SK-N-SH treated with all-trans-retinoic acid at 6 μM for 48 hours (cell line): ENCODE results near the gene AMOTL2.

ENCODE experiments used
- ARNTL ChIP-seq: fragments of 450-650 bp; formaldehyde crosslinking; IDR thresholded peaks from 2 replicates; pipeline ENCODE4 v1.5.0; 2020; ENCODE audit warnings: low read depth, mild to moderate bottlenecking, moderate library complexity, borderline replicate concordance
- BACH2 ChIP-seq: fragments of 250-450 bp; sonication (Bioruptor Pico); IDR thresholded peaks from 2 replicates; pipeline ENCODE4 v1.9.0; 2021; ENCODE audit warnings: mild to moderate bottlenecking, borderline replicate concordance
- CSDC2 ChIP-seq: fragments of 250-450 bp; sonication (Bioruptor Pico); IDR thresholded peaks from 2 replicates; pipeline ENCODE4 v1.5.0; 2020; ENCODE audit warnings: mild to moderate bottlenecking, moderate library complexity
- OSR1 ChIP-seq: fragments of 250-450 bp; sonication (Bioruptor Pico); IDR thresholded peaks from 2 replicates; pipeline ENCODE4 v1.8.0; 2022; ENCODE audit warnings: moderate library complexity, mild to moderate bottlenecking, inconsistent platforms
- PATZ1 ChIP-seq: fragments of 250-450 bp; sonication (Bioruptor Pico); IDR thresholded peaks from 2 replicates; pipeline ENCODE4 v1.8.0; 2020; ENCODE audit warnings: mild to moderate bottlenecking, moderate library complexity, borderline replicate concordance
- RARB ChIP-seq: fragments of 250-450 bp; sonication (Bioruptor Pico); IDR thresholded peaks from 2 replicates; pipeline ENCODE4 v1.8.0; 2021; ENCODE audit warnings: mild to moderate bottlenecking, moderate library complexity
- TOX ChIP-seq: fragments of 250-450 bp; sonication (Bioruptor Pico); IDR thresholded peaks from 2 replicates; pipeline ENCODE4 v1.8.0; 2021; ENCODE audit warnings: mild to moderate bottlenecking, moderate library complexity, borderline replicate concordance
- ZFP30 ChIP-seq: fragments of 450-650 bp; formaldehyde crosslinking; IDR thresholded peaks from 2 replicates; pipeline ENCODE4 v1.5.0; 2022; ENCODE audit warnings: mild to moderate bottlenecking, moderate library complexity
- TF ChIP-seq, protein P1 (sequence below): fragments of 250-450 bp; sonication (Bioruptor Pico); IDR thresholded peaks from 2 replicates; pipeline ENCODE4 v1.5.0; 2020; ENCODE audit warnings: mild to moderate bottlenecking, moderate library complexity
- TF ChIP-seq, protein P2 (sequence below): fragments of 250-450 bp; sonication (Bioruptor Pico); IDR thresholded peaks from 2 replicates; pipeline ENCODE4 v1.8.0; 2021; ENCODE audit warnings: low read depth, mild to moderate bottlenecking, moderate library complexity, borderline replicate concordance

DNA sequence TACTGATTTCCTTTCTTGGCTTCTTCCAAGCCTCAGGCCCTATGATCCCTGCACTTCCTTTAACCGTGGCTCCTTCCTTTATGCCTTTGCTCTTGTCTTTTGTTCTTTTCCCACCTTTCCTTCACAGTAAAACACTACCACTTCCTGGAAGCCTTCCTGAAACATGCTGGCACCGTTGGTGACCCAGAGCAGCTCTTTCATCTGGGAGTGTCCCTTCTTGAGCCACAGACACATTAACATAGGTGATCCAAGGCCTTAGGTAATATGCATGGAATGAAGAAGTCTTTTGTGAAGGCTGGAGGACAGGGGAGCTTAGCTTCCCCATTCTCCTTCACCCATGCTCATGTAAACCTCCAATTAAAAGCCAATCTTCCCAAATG is 39.4 kb downstream of the AMOTL2 start:
- TF ChIP-seq ZFP30 (CRISPR knock-in tag): no peak
- no peak for TF ChIP-seq RARB (CRISPR knock-in tag)
- no peak for TF ChIP-seq CSDC2 (CRISPR knock-in tag)
- TF ChIP-seq OSR1 (CRISPR knock-in tag): no peak
- TF ChIP-seq, protein P1, sequence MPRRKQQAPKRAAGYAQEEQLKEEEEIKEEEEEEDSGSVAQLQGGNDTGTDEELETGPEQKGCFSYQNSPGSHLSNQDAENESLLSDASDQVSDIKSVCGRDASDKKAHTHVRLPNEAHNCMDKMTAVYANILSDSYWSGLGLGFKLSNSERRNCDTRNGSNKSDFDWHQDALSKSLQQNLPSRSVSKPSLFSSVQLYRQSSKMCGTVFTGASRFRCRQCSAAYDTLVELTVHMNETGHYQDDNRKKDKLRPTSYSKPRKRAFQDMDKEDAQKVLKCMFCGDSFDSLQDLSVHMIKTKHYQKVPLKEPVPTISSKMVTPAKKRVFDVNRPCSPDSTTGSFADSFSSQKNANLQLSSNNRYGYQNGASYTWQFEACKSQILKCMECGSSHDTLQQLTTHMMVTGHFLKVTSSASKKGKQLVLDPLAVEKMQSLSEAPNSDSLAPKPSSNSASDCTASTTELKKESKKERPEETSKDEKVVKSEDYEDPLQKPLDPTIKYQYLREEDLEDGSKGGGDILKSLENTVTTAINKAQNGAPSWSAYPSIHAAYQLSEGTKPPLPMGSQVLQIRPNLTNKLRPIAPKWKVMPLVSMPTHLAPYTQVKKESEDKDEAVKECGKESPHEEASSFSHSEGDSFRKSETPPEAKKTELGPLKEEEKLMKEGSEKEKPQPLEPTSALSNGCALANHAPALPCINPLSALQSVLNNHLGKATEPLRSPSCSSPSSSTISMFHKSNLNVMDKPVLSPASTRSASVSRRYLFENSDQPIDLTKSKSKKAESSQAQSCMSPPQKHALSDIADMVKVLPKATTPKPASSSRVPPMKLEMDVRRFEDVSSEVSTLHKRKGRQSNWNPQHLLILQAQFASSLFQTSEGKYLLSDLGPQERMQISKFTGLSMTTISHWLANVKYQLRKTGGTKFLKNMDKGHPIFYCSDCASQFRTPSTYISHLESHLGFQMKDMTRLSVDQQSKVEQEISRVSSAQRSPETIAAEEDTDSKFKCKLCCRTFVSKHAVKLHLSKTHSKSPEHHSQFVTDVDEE (CRISPR knock-in tag): no peak
- TF ChIP-seq TOX: no peak
- TF ChIP-seq PATZ1: no peak
- no peak for TF ChIP-seq BACH2 (CRISPR knock-in tag)
- TF ChIP-seq, protein P2, sequence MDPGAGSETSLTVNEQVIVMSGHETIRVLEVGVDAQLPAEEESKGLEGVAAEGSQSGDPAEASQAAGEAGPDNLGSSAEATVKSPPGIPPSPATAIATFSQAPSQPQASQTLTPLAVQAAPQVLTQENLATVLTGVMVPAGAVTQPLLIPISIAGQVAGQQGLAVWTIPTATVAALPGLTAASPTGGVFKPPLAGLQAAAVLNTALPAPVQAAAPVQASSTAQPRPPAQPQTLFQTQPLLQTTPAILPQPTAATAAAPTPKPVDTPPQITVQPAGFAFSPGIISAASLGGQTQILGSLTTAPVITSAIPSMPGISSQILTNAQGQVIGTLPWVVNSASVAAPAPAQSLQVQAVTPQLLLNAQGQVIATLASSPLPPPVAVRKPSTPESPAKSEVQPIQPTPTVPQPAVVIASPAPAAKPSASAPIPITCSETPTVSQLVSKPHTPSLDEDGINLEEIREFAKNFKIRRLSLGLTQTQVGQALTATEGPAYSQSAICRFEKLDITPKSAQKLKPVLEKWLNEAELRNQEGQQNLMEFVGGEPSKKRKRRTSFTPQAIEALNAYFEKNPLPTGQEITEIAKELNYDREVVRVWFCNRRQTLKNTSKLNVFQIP (CRISPR knock-in tag): no peak
- no peak for TF ChIP-seq ARNTL (CRISPR knock-in tag)
